OCI-LY7 (cell line): ENCODE results near the gene FAM180B. TPM values are rescaled to one million over a fixed set of nuclear protein-coding genes. Genes with fewer than 3 reads are reported as not detected.

ENCODE experiments used
- BruUV-seq: library from RNA; stranded (reverse); fragments of 400-500 nt; replicated peaks from 2 replicates; lab custom pipeline; 2021; lab: Mats Ljungman, UMichigan
- CTCF ChIA-PET: fragments of 300-600 bp; sonication (Branson Sonifier 250); formaldehyde crosslinking; loops from one replicate; lab custom pipeline; 2022; ENCODE audit warnings: antibody characterized with exemption; ENCODE audit not compliant: unreplicated experiment; lab: Charles Lee
- POLR2A ChIA-PET: fragments of 300-600 bp; sonication (Branson Sonifier 250); formaldehyde crosslinking; loops from one replicate; lab custom pipeline; 2022; ENCODE audit warnings: antibody characterized with exemption; lab: Charles Lee
- DNase-seq: peaks from one replicate; pipeline ENCODE4 v3.0.0-alpha.2; 2015; ENCODE audit warnings: low spot score
- H2AFZ ChIP-seq: fragments of 200-600 bp; sonication (generic), shearing (Covaris generic); 2 replicates; pipeline ENCODE4 v1.6.1; 2014; ENCODE audit warnings: mild to moderate bottlenecking, antibody characterized with exemption, low read length, moderate library complexity
- H3K27ac ChIP-seq: fragments of 200-600 bp; sonication (generic); 2 replicates; pipeline ENCODE4 v1.5.1; 2014; ENCODE audit warnings: mixed run types, low read depth, mild to moderate bottlenecking, moderate library complexity, low read length, inconsistent platforms; ENCODE audit not compliant: poor library complexity, severe bottlenecking
- H3K36me3 ChIP-seq: fragments of 200-600 bp; sonication (generic); 2 replicates; pipeline ENCODE4 v1.6.1; 2014; ENCODE audit warnings: mild to moderate bottlenecking, antibody characterized with exemption, low read length, moderate library complexity, mixed read lengths; ENCODE audit not compliant: insufficient read depth
- H3K4me1 ChIP-seq: fragments of 200-600 bp; sonication (generic); 2 replicates; pipeline ENCODE4 v1.5.1; 2014; ENCODE audit warnings: mild to moderate bottlenecking, low read length; ENCODE audit not compliant: insufficient read depth, poor library complexity, severe bottlenecking
- H3K4me2 ChIP-seq: fragments of 200-600 bp; sonication (generic); 2 replicates; pipeline ENCODE4 v1.6.1; 2014; ENCODE audit warnings: mild to moderate bottlenecking, low read length
- H3K4me3 ChIP-seq: fragments of 200-600 bp; sonication (generic); 2 replicates; pipeline ENCODE4 v1.5.1; 2014; ENCODE audit warnings: mild to moderate bottlenecking, low read depth, low read length; ENCODE audit not compliant: poor library complexity, severe bottlenecking
- H3K79me2 ChIP-seq: fragments of 200-600 bp; sonication (generic); 2 replicates; pipeline ENCODE4 v1.6.1; 2016; ENCODE audit warnings: low read depth, mild to moderate bottlenecking, low read length, moderate library complexity, mixed read lengths; ENCODE audit not compliant: insufficient read depth
- H3K9me2 ChIP-seq: fragments of 200-600 bp; sonication (generic); 2 replicates; pipeline ENCODE4 v1.6.1; 2016; ENCODE audit warnings: mild to moderate bottlenecking, low read length, mixed read lengths; ENCODE audit not compliant: insufficient read depth
- H3K9me3 ChIP-seq: fragments of 200-600 bp; sonication (generic); 2 replicates; pipeline ENCODE4 v1.6.1; 2014; ENCODE audit warnings: mild to moderate bottlenecking, mixed run types, low read length, mixed read lengths
- H4K20me1 ChIP-seq: fragments of 200-600 bp; sonication (generic); 2 replicates; pipeline ENCODE4 v1.6.1; 2014; ENCODE audit warnings: mild to moderate bottlenecking, antibody characterized with exemption, low read length, moderate library complexity, mixed read lengths; ENCODE audit not compliant: insufficient read depth
- CTCF ChIP-seq: fragments of 200-600 bp; sonication (generic); conservative IDR thresholded peaks from 2 replicates; pipeline ENCODE4 v1.5.1; 2014; ENCODE audit warnings: mild to moderate bottlenecking, antibody characterized with exemption, low read length, moderate library complexity, mixed read lengths
- EZH2phosphoT487 ChIP-seq: fragments of 200-600 bp; sonication (generic); IDR thresholded peaks from 2 replicates; pipeline ENCODE4 v1.6.1; 2018; ENCODE audit warnings: low read depth, borderline replicate concordance, mild to moderate bottlenecking, mixed run types, antibody characterized with exemption, low read length, moderate library complexity, mixed read lengths
- intact Hi-C: fragments of 100-400 bp; cut with micrococcal nuclease; formaldehyde crosslinking; loops from one replicate; pipeline ENCODE4 v1.10.0; 2022; ENCODE audit not compliant: unreplicated experiment
- total RNA-seq, 2 experiments: library from RNA; depleted of rRNA in 1 of 2; stranded (reverse); fragments of >200 nt in 1 of 2; shearing (Covaris generic) in 1 of 2; gene quantifications; 2 replicates each; pipeline ENCODE4 v1.2.3, GENCODE V29; 2014 to 2022

The FAM180B gene
- total RNA-seq, 2 experiments from 2014 or later, result 0.22 to 0.23 TPM

- TF ChIP-seq EZH2phosphoT487 (no peak), CTCF (no peak)
- no peak overlapping the region for H3K27ac ChIP-seq
- BruUV-seq, result no TSS peak
- no peaks in the 10 kb centered on the region for H3K79me2 ChIP-seq
- DNase-seq, result no peak
- intact Hi-C loops, result no loop called here
- H3K9me2 ChIP-seq, result no peaks in the 10 kb centered on the region
- H3K4me2 ChIP-seq, result peak overlapping the region; percentile 29
- H3K4me1 ChIP-seq, result peaks cover 31% of the 10 kb centered on the region
- CTCF ChIA-PET, result no interaction called here
- H3K9me3 ChIP-seq, result no peaks in the 10 kb centered on the region
- H4K20me1 ChIP-seq, result no peaks in the 10 kb centered on the region
- H3K36me3 ChIP-seq, result no peaks in the 10 kb centered on the region; the same call in 1 of the 2 replicates
- no peak overlapping the region for H2AFZ ChIP-seq
- POLR2A ChIA-PET, result interaction anchor here (0.6 to 1.9 kb wide), 8 partner anchors 10 to 278 kb away, joined by 3 to 4 read pairs (median 3); partner anchors contain the start of gene AGBL2
- no peak overlapping the region for H3K4me3 ChIP-seq
Measured at GRCh38 chr11:47607380-47607779, 20.9 kb downstream of the FAM180B start.

GRCh38 chr11:47609675-47610074, 23.2 kb downstream of the FAM180B start:
- Histone ChIP-seq H3K79me2 (no peaks in the 10 kb centered on the region), H3K9me2 (no peaks in the 10 kb centered on the region), H3K27ac (no peak overlapping the region), H3K4me2 (no peak overlapping the region), H3K9me3 (no peaks in the 10 kb centered on the region), H2AFZ (no peak overlapping the region), H3K36me3 (no peaks in the 10 kb centered on the region; the same call in 1 of the 2 replicates), H3K4me3 (no peak overlapping the region), H3K4me1 (peaks cover 31% of the 10 kb centered on the region), H4K20me1 (no peaks in the 10 kb centered on the region)
- TF ChIP-seq EZH2phosphoT487, result no peak
- CTCF ChIA-PET, result no interaction called here
- intact Hi-C loops, result no loop called here
- POLR2A ChIA-PET, result interaction anchor here (0.6 to 1.0 kb wide), 4 partner anchors 11 to 988 kb away, joined by 3 to 5 read pairs (median 3); no protein-coding TSS in a partner anchor
- BruUV-seq, result no TSS peak
- DNase-seq, result no peak

GRCh38 chr11:47611348-47611794, 24.9 kb downstream of the FAM180B start:
- intact Hi-C loops, result no loop called here
- POLR2A ChIA-PET, result interaction anchor here (0.7 kb wide), 1 partner anchor 146 kb away, joined by 3 read pairs; no protein-coding TSS in a partner anchor
- DNase-seq, result peak; percentile 79

More at GRCh38 chr11:47611348-47611794, 24.9 kb downstream of the FAM180B start:
- Histone ChIP-seq H3K4me1 (peaks cover 28% of the 10 kb centered on the region), H3K36me3 (no peaks in the 10 kb centered on the region; the same call in 1 of the 2 replicates), H3K9me3 (no peaks in the 10 kb centered on the region), H3K9me2 (no peaks in the 10 kb centered on the region), H2AFZ (0 out of 2 replicates have a peak overlapping the region, but pooled peaks have one; percentile 2), H3K4me3 (peak overlapping the region; percentile 43), H3K27ac (peak overlapping the region; percentile 65), H3K4me2 (peak overlapping the region; percentile 83), H3K79me2 (no peaks in the 10 kb centered on the region), H4K20me1 (no peaks in the 10 kb centered on the region)
- no TSS peak for BruUV-seq
- TF ChIP-seq EZH2phosphoT487 (no peak), CTCF (no peak)
- CTCF ChIA-PET, result interaction anchor here (0.7 kb wide), 1 partner anchor 108 kb away, joined by 3 read pairs; no protein-coding TSS in a partner anchor
